Right lung (tissue), 5 donors: Measurements from ENCODE around the gene RTP5. TPM values are rescaled to one million over a fixed set of nuclear protein-coding genes. Genes with fewer than 3 reads are reported as not detected.

Experiments
- DNase-seq, 2 donors: peaks; one replicate each; pipeline ENCODE4 v3.0.0-alpha.2; 2013
- polyA plus RNA-seq, 5 donors: library from polyadenylated mRNA; unstranded; fragments of 120-200 nt; gene quantifications; one replicate each; pipeline versions ENCODE4 v1.2.1 to v1.2.3, GENCODE V29; 2013; ENCODE audit warnings: inconsistent platforms in 1 of 5, low replicate concordance in 1 of 5; ENCODE audit not compliant: insufficient read length in 5 of 5, insufficient read depth in 1 of 5

The RTP5 gene
- polyA plus RNA-seq, 5 donors: not detected

- no peak for DNase-seq
These were observed 26.0 kb upstream of the RTP5 start for GRCh38 chr2:241843321-241844065.

GRCh38 chr2:241844066-241844728, 25.3 kb upstream of the RTP5 start:
- DNase-seq: peak; percentile 67 to 75

- DNase-seq: no peak
These were observed 24.5 kb upstream of the RTP5 start for GRCh38 chr2:241844831-241845578.

GRCh38 chr2:241846406-241846805, 23.1 kb upstream of the RTP5 start:
- DNase-seq: no peak

- DNase-seq: no peak
These were observed 20.5 kb upstream of the RTP5 start for GRCh38 chr2:241848761-241849615.

GRCh38 chr2:241849616-241850543, 19.6 kb upstream of the RTP5 start:
- no peak for DNase-seq

- DNase-seq: no peak
These were observed 18.8 kb upstream of the RTP5 start for GRCh38 chr2:241850544-241851324.

GRCh38 chr2:241851325-241852115, 18.0 kb upstream of the RTP5 start:
- no peak for DNase-seq

- no peak for DNase-seq
These were observed 17.2 kb upstream of the RTP5 start for GRCh38 chr2:241852116-241852980.

GRCh38 chr2:241852981-241853631, 16.4 kb upstream of the RTP5 start:
- DNase-seq: no peak

- no peak for DNase-seq
These were observed 15.7 kb upstream of the RTP5 start for GRCh38 chr2:241853651-241854341.

GRCh38 chr2:241854342-241855244, 14.9 kb upstream of the RTP5 start:
- DNase-seq: no peak

- no peak for DNase-seq
These were observed 14.2 kb upstream of the RTP5 start for GRCh38 chr2:241855245-241855887.

- DNase-seq: no peak
These were observed 13.6 kb upstream of the RTP5 start for GRCh38 chr2:241855888-241856422.

GRCh38 chr2:241857041-241857541, 12.4 kb upstream of the RTP5 start:
- no peak for DNase-seq
